ENCODE results near the gene PARD6G. TPM values are rescaled to one million over a fixed set of nuclear protein-coding genes. Genes with fewer than 3 reads are reported as not detected.

Gene PARD6G
- total RNA-seq, 2 donors from 2014 or later: 12.3 to 18.7 TPM

DNA sequence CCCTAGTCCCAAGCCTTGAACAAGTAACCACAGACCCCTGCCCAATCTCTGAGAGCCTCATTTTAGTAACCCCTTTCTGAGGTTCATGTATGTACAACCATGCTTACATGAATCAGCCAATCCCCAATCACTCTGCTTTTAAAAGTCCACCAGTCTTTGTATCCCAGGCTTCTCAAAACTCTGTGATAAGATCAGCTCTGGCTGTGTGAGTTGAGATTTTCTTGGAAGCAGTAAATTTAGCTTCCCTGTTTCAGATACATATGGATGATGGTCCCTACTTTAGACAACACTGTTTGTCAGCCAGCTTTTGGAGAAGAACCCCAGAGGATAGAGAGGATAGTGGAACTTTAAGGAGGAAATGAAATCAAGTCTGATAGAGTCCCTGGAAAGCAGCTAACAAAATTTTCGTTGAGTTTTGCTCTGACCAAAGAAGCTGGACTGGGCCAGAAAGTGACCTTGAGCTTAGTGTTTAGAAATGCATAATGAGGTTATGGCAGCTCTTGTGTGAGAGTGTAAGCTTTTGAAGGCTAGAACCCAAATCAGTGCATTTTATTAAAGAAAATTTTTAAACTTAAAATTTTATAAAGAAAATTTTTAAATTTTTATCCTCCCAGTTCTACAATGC, 134.6 kb downstream of the PARD6G start:
- 34% methylated on average over 1 of the region's 1 CpG for WGBS
- no peak for DNase-seq (ENCODE audit: low spot score)
- H3K4me3 ChIP-seq: no peak overlapping the region
- no peaks in the 10 kb centered on the region for H3K9me3 ChIP-seq
- H3K36me3 ChIP-seq: no peaks in the 10 kb centered on the region
- intact Hi-C loops (cut with DNase I): no loop called here
- no peaks in the 10 kb centered on the region for H3K27me3 ChIP-seq (replicated peaks; ENCODE audit: insufficient read depth)
- TF ChIP-seq POLR2AphosphoS5 (IDR thresholded peaks at IDR 0.05) (no peak), POLR2A (IDR thresholded peaks at IDR 0.05) (no peak)
- TF ChIP-seq, protein P1, sequence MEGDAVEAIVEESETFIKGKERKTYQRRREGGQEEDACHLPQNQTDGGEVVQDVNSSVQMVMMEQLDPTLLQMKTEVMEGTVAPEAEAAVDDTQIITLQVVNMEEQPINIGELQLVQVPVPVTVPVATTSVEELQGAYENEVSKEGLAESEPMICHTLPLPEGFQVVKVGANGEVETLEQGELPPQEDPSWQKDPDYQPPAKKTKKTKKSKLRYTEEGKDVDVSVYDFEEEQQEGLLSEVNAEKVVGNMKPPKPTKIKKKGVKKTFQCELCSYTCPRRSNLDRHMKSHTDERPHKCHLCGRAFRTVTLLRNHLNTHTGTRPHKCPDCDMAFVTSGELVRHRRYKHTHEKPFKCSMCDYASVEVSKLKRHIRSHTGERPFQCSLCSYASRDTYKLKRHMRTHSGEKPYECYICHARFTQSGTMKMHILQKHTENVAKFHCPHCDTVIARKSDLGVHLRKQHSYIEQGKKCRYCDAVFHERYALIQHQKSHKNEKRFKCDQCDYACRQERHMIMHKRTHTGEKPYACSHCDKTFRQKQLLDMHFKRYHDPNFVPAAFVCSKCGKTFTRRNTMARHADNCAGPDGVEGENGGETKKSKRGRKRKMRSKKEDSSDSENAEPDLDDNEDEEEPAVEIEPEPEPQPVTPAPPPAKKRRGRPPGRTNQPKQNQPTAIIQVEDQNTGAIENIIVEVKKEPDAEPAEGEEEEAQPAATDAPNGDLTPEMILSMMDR (IDR thresholded peaks at IDR 0.05): no peak
- H3K4me1 ChIP-seq (replicated peaks): peaks cover 5% of the 10 kb centered on the region
- H3K27ac ChIP-seq: no peak overlapping the region

DNA sequence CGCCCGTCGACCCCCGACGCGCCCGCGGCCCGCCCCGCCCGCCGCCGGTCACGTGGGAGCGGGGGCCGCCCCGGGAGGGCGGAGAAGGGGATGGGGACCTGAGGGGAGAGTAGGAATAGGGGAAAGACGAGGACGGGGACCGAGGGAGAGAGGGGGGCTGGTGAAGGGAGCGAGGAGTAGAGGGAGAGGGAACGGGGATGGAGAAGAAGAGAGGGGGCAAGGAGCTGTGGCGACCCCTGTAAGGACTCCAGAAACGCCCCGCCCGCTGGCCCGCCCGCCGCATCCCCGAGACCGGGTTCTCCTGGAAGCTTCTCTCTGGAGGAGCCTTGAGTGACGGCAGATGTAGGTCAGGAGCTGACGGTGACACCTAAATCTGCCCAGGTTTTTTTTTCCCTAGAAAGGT, 137.6 kb downstream of the PARD6G start:
- Histone ChIP-seq H3K4me3 (peak overlapping the region; percentile 69 to 73), H3K27me3 (replicated peaks; ENCODE audit: insufficient read depth) (no peaks in the 10 kb centered on the region), H3K27ac (peak overlapping the region; percentile 76 to 81), H3K4me1 (replicated peaks) (peaks cover 5% of the 10 kb centered on the region), H3K9me3 (no peaks in the 10 kb centered on the region), H3K36me3 (no peaks in the 10 kb centered on the region)
- peak; percentile 6 for DNase-seq (ENCODE audit: low spot score)
- WGBS: under 1% methylated on average over 34 of the region's 34 CpGs
- TF ChIP-seq POLR2AphosphoS5 (IDR thresholded peaks at IDR 0.05): no peak
- intact Hi-C loops (cut with DNase I): loop anchor here (5.0 kb wide), 1 partner anchor 72 kb away; no protein-coding TSS in a partner anchor

DNA sequence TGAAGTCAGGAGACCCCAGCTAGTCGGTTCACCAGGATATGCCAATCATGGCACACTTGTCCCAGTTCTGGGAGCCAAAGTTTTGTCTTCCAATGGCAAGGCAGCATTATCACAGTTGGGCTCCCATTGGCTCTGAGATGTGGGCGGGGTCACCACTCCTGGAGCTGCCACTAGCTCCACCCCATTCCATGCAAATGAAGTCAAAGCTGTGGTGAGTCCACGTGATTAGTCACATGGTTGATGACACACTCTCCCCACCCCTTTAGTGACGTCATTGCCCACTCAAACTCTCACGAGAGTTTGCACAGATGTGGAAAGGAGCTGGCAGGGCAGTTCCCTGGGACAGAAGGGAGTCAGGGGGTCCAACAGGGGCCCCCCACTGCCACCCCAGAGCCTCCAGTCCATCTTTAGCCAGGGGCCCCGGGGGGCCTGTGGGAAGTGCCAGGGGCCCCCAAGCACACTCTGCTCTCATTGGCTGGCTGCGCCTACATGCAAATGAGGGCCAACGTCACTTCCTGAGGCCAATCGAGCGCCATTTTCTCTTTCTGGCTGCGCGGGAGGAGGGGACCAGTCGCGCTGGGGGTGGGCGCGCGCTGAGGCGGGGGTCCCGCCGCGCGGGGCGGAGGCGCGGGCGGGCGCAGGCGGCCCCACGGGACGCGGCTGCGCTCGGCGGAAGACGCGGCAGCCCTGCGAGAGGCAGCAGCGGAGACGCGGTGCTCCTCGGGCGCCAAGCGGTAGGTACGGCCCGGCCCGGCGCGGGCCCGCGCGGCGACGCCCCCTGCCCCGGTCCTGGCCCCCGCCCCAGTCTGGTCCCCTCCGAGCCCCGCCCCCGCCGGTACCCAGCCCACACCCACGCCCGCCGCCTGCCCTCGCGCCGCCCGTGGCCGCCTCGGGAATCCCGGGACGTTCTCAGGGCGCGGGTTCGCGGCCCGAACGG, 138.3 kb downstream of the PARD6G start, which contains the start of gene ADNP2:
ADNP2 (plus strand) TSS at position 524 of the 937 bp plus-strand sequence. CDS start 8,281 bp downstream, outside the sequence.
- peak; percentile 34 for TF ChIP-seq POLR2A (IDR thresholded peaks at IDR 0.05)
- TF ChIP-seq, protein P1 (IDR thresholded peaks at IDR 0.05): no peak
- TF ChIP-seq POLR2AphosphoS5 (IDR thresholded peaks at IDR 0.05): peak; percentile 61
- Histone ChIP-seq H3K36me3 (no peaks in the 10 kb centered on the region), H3K9me3 (no peaks in the 10 kb centered on the region), H3K27me3 (replicated peaks; ENCODE audit: insufficient read depth) (no peaks in the 10 kb centered on the region), H3K4me3 (peak within 1 kb of the TSS; percentile 69 to 73), H3K4me1 (replicated peaks) (peaks cover 5% of the 10 kb centered on the region), H3K27ac (peak within 1 kb of the TSS; percentile 76 to 81)
- 3% methylated on average over 68 of the region's 76 CpGs for WGBS
- intact Hi-C loops (cut with DNase I): loop anchor here (5.0 kb wide), 1 partner anchor 72 kb away; no protein-coding TSS in a partner anchor
- peak; percentile 59 for DNase-seq (ENCODE audit: low spot score)

DNA sequence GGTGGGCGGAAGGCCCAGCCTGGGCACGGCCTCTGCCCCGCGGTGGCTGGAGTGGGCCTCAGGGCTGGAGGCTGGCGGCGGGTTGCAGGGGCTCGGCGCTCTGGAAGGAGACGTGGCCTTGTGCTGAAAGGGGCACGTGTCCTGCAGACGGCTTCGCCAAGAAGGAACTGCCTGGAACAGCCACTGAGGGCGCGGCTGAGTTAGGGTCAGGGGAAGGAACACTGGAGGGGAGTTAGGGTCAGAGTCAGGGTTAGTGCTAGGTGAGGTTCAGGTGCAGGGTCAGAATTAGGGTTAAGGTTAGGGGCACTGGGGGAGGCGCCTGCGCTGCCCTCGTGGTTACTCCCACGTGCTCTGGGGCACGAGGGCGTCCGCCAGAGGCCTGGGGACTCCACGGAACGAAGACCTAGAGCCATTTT, 139.2 kb downstream of the PARD6G start:
- H3K4me1 ChIP-seq (replicated peaks): peaks cover 5% of the 10 kb centered on the region
- H3K9me3 ChIP-seq: no peaks in the 10 kb centered on the region
- intact Hi-C loops (cut with DNase I): loop anchor here (5.0 kb wide), 1 partner anchor 71 kb away; no protein-coding TSS in a partner anchor
- TF ChIP-seq POLR2A (IDR thresholded peaks at IDR 0.05) (no peak), POLR2AphosphoS5 (IDR thresholded peaks at IDR 0.05) (no peak)
- TF ChIP-seq, protein P1 (IDR thresholded peaks at IDR 0.05): no peak
- no peak for DNase-seq (ENCODE audit: low spot score)
- H3K4me3 ChIP-seq: no peak overlapping the region
- no peaks in the 10 kb centered on the region for H3K27me3 ChIP-seq (replicated peaks; ENCODE audit: insufficient read depth)
- 95% methylated on average over 23 of the region's 23 CpGs for WGBS
- H3K36me3 ChIP-seq: no peaks in the 10 kb centered on the region
- peak overlapping the region in 1 of 2 donors; percentile 81 for H3K27ac ChIP-seq

DNA sequence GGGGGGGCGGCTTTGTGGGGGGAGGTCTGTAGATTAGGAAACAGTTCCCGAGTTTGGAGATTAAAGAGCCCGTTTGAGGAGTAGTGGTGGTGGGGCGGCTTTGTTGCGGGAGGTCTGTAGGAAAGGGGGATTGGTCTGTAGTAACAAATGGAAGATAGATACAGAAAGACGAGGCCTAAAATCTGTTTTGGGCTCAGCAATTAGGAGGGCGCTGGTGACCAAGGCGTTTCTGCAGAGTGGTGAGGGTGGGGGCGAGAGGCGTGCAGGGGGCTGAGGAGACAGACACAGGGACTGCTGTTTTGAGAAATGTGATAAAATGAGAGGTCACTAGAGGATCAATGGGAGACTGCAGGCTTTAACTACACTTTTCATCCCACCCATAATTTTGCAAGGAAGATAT, 139.9 kb downstream of the PARD6G start:
- 59% methylated on average over 10 of the region's 10 CpGs for WGBS
- Histone ChIP-seq H3K27ac (no peak overlapping the region), H3K36me3 (no peaks in the 10 kb centered on the region), H3K9me3 (no peaks in the 10 kb centered on the region), H3K4me3 (no peak overlapping the region), H3K4me1 (replicated peaks) (peaks cover 5% of the 10 kb centered on the region), H3K27me3 (replicated peaks; ENCODE audit: insufficient read depth) (no peaks in the 10 kb centered on the region)
- DNase-seq (ENCODE audit: low spot score): no peak
- intact Hi-C loops (cut with DNase I): loop anchor here (5.0 kb wide), 1 partner anchor 70 kb away; no protein-coding TSS in a partner anchor
- TF ChIP-seq POLR2A (IDR thresholded peaks at IDR 0.05): no peak
- TF ChIP-seq, protein P1 (IDR thresholded peaks at IDR 0.05): no peak
- TF ChIP-seq POLR2AphosphoS5 (IDR thresholded peaks at IDR 0.05): no peak
